Measurements from ENCODE around the gene CHCHD10. TPM values are rescaled to one million over a fixed set of nuclear protein-coding genes. Genes with fewer than 3 reads are reported as not detected.
A peak's percentile ranks its signal among the peaks of the same experiment; 100 is the strongest.

CHCHD10 gene
- total RNA-seq, 6 experiments from 2014 or later = 89.3 to 117 (median 106) TPM

DNA sequence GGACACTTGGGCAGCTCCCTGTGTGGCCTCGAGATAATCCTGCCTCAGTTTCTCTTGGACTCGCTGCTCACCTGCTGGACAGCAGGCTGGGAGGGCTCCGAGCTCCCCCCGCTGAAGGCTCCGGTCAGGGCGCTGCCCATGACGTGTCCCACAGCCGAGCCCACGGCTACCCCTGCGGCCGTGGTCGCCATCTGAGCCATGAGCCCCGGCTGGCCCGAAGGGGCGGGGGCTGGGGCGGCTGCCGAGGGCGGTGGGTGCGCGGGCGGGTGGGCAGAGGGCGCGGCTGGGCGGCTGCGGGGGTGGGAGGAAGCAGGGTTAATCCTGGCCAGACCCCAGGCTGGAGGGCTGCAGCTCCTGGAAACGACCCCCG is 484 bp downstream of the CHCHD10 start:
- Mint-ChIP-seq H3K4me3 (peak overlapping the region; percentile 73), H3K27me3 (ENCODE audit: insufficient read depth) (no peaks in the 10 kb centered on the region; the same call in 1 of the 2 replicates), H3K9me3 (no peaks in the 10 kb centered on the region), H3K27ac (no peak overlapping the region; the same call in 1 of the 2 replicates), H3K4me1 (ENCODE audit: low read depth) (peaks cover 22% of the 10 kb centered on the region), H3K36me3 (ENCODE audit: low read depth) (no peaks in the 10 kb centered on the region; the same call in 1 of the 2 replicates)
- no peak for DNase-seq
- TF ChIP-seq, protein P1, sequence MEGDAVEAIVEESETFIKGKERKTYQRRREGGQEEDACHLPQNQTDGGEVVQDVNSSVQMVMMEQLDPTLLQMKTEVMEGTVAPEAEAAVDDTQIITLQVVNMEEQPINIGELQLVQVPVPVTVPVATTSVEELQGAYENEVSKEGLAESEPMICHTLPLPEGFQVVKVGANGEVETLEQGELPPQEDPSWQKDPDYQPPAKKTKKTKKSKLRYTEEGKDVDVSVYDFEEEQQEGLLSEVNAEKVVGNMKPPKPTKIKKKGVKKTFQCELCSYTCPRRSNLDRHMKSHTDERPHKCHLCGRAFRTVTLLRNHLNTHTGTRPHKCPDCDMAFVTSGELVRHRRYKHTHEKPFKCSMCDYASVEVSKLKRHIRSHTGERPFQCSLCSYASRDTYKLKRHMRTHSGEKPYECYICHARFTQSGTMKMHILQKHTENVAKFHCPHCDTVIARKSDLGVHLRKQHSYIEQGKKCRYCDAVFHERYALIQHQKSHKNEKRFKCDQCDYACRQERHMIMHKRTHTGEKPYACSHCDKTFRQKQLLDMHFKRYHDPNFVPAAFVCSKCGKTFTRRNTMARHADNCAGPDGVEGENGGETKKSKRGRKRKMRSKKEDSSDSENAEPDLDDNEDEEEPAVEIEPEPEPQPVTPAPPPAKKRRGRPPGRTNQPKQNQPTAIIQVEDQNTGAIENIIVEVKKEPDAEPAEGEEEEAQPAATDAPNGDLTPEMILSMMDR (IDR thresholded peaks at IDR 0.05) = no peak

DNA sequence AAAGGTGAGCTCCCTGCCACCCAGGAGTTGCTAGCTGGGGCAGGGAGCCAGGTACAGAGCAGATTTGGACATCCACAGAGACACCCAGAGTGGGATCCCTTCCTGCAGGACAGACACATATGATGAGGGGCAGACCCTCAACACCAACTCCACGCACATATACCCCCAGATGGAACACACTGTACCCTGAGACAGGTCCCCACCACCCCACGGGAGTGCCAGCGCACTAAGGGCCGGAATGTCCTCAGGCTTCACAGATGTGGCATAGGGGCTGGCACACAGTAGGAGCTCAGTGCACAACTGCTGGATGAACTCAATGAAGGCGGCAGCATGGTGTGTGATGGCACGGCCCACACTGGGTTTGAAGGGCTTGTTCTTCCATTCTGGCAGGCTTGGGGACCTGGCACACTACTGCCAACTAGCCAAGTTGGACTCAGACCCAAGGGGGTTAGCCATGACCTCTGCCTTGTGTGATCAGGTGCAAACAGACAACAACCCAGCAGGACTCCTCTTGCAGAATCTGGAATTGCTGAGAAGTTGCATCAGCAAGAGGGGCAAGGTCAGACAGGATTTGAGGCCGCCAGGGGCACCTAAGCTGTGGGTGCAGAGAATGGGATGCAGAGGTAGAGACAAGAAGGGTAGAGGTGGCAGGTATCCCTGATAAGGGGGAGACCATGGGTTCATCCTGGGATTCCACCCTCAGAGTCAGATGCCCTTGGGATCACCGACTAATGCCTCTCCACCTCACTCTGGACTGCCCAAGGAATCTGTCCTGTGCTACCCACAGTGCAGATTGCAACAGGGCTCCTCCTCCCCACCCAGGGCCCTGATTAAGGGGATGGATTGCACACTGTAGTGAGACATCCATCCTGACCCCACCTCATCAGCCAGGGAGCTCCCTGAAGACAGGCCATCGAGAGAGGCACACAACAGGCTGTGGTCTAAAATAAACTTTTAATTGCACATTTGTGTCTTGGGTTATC is 2.6 kb downstream of the CHCHD10 start:
- TF ChIP-seq, protein P1 (IDR thresholded peaks at IDR 0.05) = no peak
- H3K27ac Mint-ChIP-seq = no peak overlapping the region
- H3K27me3 Mint-ChIP-seq (ENCODE audit: insufficient read depth) = peaks cover 2% of the 10 kb centered on the region
- peaks cover 23% of the 10 kb centered on the region for H3K4me1 Mint-ChIP-seq (ENCODE audit: low read depth)
- H3K36me3 Mint-ChIP-seq (ENCODE audit: low read depth) = no peaks in the 10 kb centered on the region; the same call in 1 of the 2 replicates
- DNase-seq = no peak
- no peak overlapping the region for H3K4me3 Mint-ChIP-seq
- no peaks in the 10 kb centered on the region for H3K9me3 Mint-ChIP-seq

DNA sequence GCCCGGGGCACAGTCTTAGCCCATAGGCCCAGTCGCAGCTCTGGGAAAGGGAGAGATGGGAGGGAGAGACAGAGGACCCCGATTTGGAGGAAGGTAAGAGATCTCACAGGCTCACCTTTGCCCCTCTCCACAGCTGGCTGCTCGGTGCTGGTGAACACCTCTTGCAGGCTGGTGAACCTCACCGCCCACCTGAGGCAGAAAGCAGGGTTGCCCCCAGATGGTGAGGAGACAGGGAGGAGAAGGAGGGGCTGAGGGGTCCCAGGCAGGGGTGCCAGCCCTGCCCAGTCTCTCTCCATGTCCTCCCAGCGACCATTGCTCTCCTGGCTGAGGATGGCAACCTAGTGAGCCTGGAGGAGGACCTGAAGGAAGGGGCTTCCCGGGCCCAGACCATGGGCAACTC is 3.8 kb downstream of the CHCHD10 start:
- H3K27ac Mint-ChIP-seq = no peak overlapping the region
- TF ChIP-seq, protein P1 (IDR thresholded peaks at IDR 0.05) = no peak
- H3K4me3 Mint-ChIP-seq = peak overlapping the region; percentile 67; the same call in 1 of the 2 replicates
- no peak for DNase-seq
- no peaks in the 10 kb centered on the region; the same call in 1 of the 2 replicates for H3K36me3 Mint-ChIP-seq (ENCODE audit: low read depth)
- no peaks in the 10 kb centered on the region for H3K9me3 Mint-ChIP-seq
- peaks cover 23% of the 10 kb centered on the region for H3K4me1 Mint-ChIP-seq (ENCODE audit: low read depth)
- H3K27me3 Mint-ChIP-seq (ENCODE audit: insufficient read depth) = peaks cover 2% of the 10 kb centered on the region

DNA sequence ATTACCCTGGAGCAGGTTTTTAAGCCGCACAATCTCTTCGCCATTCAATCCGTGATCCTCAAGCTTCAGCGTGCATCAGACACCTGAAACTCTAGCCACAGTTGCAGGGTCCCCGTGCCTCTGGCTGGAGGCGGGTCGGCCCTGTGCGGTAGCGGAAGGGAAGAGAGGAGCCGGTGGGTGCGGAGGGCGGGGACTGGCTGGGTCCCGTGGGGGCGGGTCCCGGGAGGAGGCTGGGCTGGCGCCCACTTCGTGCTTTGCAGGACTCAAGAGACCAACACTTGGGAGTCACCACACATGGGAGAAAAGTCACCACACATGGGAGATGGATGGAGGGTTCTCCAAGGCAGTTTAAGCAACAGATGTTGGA is 4.2 kb downstream of the CHCHD10 start:
- DNase-seq = no peak
- Mint-ChIP-seq H3K36me3 (ENCODE audit: low read depth) (no peaks in the 10 kb centered on the region; the same call in 1 of the 2 replicates), H3K4me3 (peak overlapping the region; percentile 67; the same call in 1 of the 2 replicates)

DNA sequence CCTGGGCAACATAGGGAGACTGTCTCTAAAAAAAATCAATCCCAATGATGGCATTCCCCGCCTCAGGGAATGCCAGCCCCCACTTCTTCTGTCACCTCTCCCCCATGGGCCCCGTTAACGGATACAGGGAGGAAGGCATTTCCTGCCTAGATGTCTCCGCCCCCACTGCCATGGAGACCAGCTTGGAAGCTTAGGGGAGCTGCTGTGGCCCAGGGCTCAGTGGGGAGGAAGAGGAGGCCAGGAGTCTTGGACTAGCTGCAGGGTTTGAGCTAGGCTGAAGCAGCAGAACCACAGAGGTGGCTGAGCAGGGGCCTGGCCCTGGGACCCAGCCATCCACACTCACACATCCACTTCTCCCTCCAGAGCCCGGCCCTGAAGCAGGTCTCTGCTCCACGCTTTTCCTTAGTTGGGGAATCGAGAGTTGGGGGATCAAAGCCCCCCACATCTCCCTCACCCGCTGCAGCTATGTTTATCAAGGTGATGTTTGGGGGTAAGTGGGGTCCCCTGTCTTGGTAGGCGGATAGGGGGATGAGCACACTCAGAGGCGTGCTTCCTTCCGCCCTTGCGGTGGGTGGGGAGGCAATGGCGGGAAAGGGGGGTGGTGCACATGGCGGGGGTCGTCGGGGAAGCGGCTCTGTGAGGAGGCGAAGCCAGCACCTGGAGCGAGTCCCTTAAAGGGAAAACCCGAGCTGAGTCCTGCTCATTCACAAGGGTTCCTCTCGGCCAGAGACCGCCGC is 4.8 kb downstream of the CHCHD10 start, which contains the start of gene C22orf15:
C22orf15 (plus strand) TSS at position 149 of the 737 bp plus-strand sequence; CDS start at position 466, 317 bp downstream.
- H3K9me3 Mint-ChIP-seq = no peaks in the 10 kb centered on the region
- H3K4me3 Mint-ChIP-seq = peak within 1 kb of the TSS; percentile 67
- H3K4me1 Mint-ChIP-seq (ENCODE audit: low read depth) = peaks cover 23% of the 10 kb centered on the region
- peak within 1 kb of the TSS; percentile 70 for H3K27ac Mint-ChIP-seq
- peaks cover 2% of the 10 kb centered on the region for H3K27me3 Mint-ChIP-seq (ENCODE audit: insufficient read depth)
- DNase-seq = peak; percentile 56
- TF ChIP-seq, protein P1 (IDR thresholded peaks at IDR 0.05) = no peak
- H3K36me3 Mint-ChIP-seq (ENCODE audit: low read depth) = no peaks in the 10 kb centered on the region; the same call in 1 of the 2 replicates

More for the DNA sequence above, 4.2 kb downstream of the CHCHD10 start:
- Mint-ChIP-seq H3K27me3 (ENCODE audit: insufficient read depth) (peaks cover 2% of the 10 kb centered on the region), H3K4me1 (ENCODE audit: low read depth) (peaks cover 23% of the 10 kb centered on the region), H3K27ac (peak overlapping the region; percentile 70; the same call in 1 of the 2 replicates), H3K9me3 (no peaks in the 10 kb centered on the region)
- TF ChIP-seq, protein P1 (IDR thresholded peaks at IDR 0.05) = no peak
